H9 (cell line): ENCODE data around the gene DNAJC30. TPM values are rescaled to one million over a fixed set of nuclear protein-coding genes. Genes with fewer than 3 reads are reported as not detected.

ENCODE experiments used
- DNase-seq: peaks from one replicate; pipeline ENCODE4 v3.0.0-alpha.2; 2017
- H2AFZ ChIP-seq: one replicate; pipeline ENCODE4 v1.6.1; 2013; ENCODE audit warnings: mild to moderate bottlenecking, low read length, control low read depth, moderate library complexity
- H2AK5ac ChIP-seq: 2 replicates; pipeline ENCODE4 v1.6.1; 2013; ENCODE audit warnings: low read length, control low read depth, mixed read lengths; ENCODE audit not compliant: insufficient read length
- H2BK120ac ChIP-seq: one replicate; pipeline ENCODE4 v1.6.1; 2013; ENCODE audit warnings: low read depth, mild to moderate bottlenecking, low read length, control low read depth, inconsistent platforms; ENCODE audit not compliant: poor library complexity, severe bottlenecking
- H2BK12ac ChIP-seq: 2 replicates; pipeline ENCODE4 v1.6.1; 2013; ENCODE audit warnings: low read length, control low read depth, mixed read lengths, low read depth; ENCODE audit not compliant: insufficient read length
- H2BK15ac ChIP-seq: 2 replicates; pipeline ENCODE4 v1.6.1; 2013; ENCODE audit warnings: low read depth, low read length, control low read depth
- H2BK20ac ChIP-seq: one replicate; pipeline ENCODE4 v1.6.1; 2013; ENCODE audit warnings: low read depth, mild to moderate bottlenecking, low read length, control low read depth, inconsistent platforms; ENCODE audit not compliant: poor library complexity, severe bottlenecking
- H2BK5ac ChIP-seq: 2 replicates; pipeline ENCODE4 v1.6.1; 2013; ENCODE audit warnings: low read length, control low read depth, mixed read lengths; ENCODE audit not compliant: insufficient read length
- H3K14ac ChIP-seq: 2 replicates; pipeline ENCODE4 v1.6.1; 2013; ENCODE audit warnings: low read length, control low read depth; ENCODE audit not compliant: insufficient read depth
- H3K18ac ChIP-seq: 2 replicates; pipeline ENCODE4 v1.6.1; 2013; ENCODE audit warnings: low read depth, mild to moderate bottlenecking, mixed read lengths, low read length, control low read depth; ENCODE audit not compliant: insufficient read length
- H3K23ac ChIP-seq: 2 replicates; pipeline ENCODE4 v1.6.1; 2013; ENCODE audit warnings: low read length, control low read depth, mixed read lengths, low read depth; ENCODE audit not compliant: insufficient read length
- H3K23me2 ChIP-seq: 2 replicates; pipeline ENCODE4 v1.6.1; 2013; ENCODE audit warnings: low read depth, mild to moderate bottlenecking, mixed read lengths, low read length, control low read depth; ENCODE audit not compliant: insufficient read length, poor library complexity, severe bottlenecking
- H3K27ac ChIP-seq: 2 replicates; pipeline ENCODE4 v1.5.1; 2013; ENCODE audit warnings: low read length, control low read depth, mixed read lengths, low read depth; ENCODE audit not compliant: insufficient read length
- H3K27me3 ChIP-seq: 2 replicates; pipeline ENCODE4 v1.6.1; 2013; ENCODE audit warnings: low read length, control low read depth, inconsistent platforms; ENCODE audit not compliant: insufficient read depth
- H3K4ac ChIP-seq: 2 replicates; pipeline ENCODE4 v1.6.1; 2013; ENCODE audit warnings: low read depth, mild to moderate bottlenecking, control low read depth, inconsistent platforms, low read length, moderate library complexity
- H3K4me1 ChIP-seq: 2 replicates; pipeline ENCODE4 v1.6.1; 2013; ENCODE audit warnings: low read length, control low read depth, inconsistent platforms; ENCODE audit not compliant: insufficient read depth
- H3K4me2 ChIP-seq: 2 replicates; pipeline ENCODE4 v1.6.1; 2013; ENCODE audit warnings: low read length, control low read depth, mixed read lengths; ENCODE audit not compliant: insufficient read length, insufficient read depth
- H3K56ac ChIP-seq: 2 replicates; pipeline ENCODE4 v1.6.1; 2013; ENCODE audit warnings: low read depth, mild to moderate bottlenecking, mixed read lengths, low read length, control low read depth; ENCODE audit not compliant: insufficient read length
- H3K79me1 ChIP-seq: 2 replicates; pipeline ENCODE4 v1.6.1; 2013; ENCODE audit warnings: low read depth, mild to moderate bottlenecking, moderate library complexity, low read length, control low read depth, inconsistent platforms; ENCODE audit not compliant: insufficient read depth, poor library complexity, severe bottlenecking
- H3K79me2 ChIP-seq: 2 replicates; pipeline ENCODE4 v1.6.1; 2013; ENCODE audit warnings: low read length, control low read depth, inconsistent platforms; ENCODE audit not compliant: insufficient read depth
- H3K9ac ChIP-seq: 2 replicates; pipeline ENCODE4 v1.6.1; 2013; ENCODE audit warnings: low read length, control low read depth, mixed read lengths; ENCODE audit not compliant: insufficient read length; ENCODE audit errors: extremely low read depth
- H3K9me3 ChIP-seq: one replicate; pipeline ENCODE4 v1.6.1; 2013; ENCODE audit warnings: low read depth, low read length, inconsistent platforms; ENCODE audit not compliant: control insufficient read depth
- H3T11ph ChIP-seq: one replicate; pipeline ENCODE4 v1.6.1; 2013; ENCODE audit warnings: mild to moderate bottlenecking, low read length, control low read depth, inconsistent platforms
- H4K20me1 ChIP-seq: one replicate; pipeline ENCODE4 v1.6.1; 2013; ENCODE audit not compliant: control insufficient read depth, insufficient read length, insufficient read depth
- H4K5ac ChIP-seq: 2 replicates; pipeline ENCODE4 v1.6.1; 2013; ENCODE audit warnings: low read depth, mild to moderate bottlenecking, mixed read lengths, low read length, control low read depth; ENCODE audit not compliant: insufficient read length
- H4K8ac ChIP-seq: replicated peaks from 2 replicates; pipeline ENCODE4 v1.6.1; 2013; ENCODE audit warnings: low read length, control low read depth, mixed read lengths, low read depth; ENCODE audit not compliant: insufficient read length
- H4K91ac ChIP-seq: 2 replicates; pipeline ENCODE4 v1.6.1; 2013; ENCODE audit warnings: low read depth, mild to moderate bottlenecking, moderate library complexity, mixed read lengths, low read length, control low read depth; ENCODE audit not compliant: insufficient read length
- H3K27ac Mint-ChIP-seq, 3 experiments: 2 replicates in 2 of 3; 3 replicates in 1 of 3; pipeline ENCODE4 v1.8.0; 2020 to 2021; ENCODE audit warnings: mixed read lengths in 3 of 3, mild to moderate bottlenecking in 1 of 3, moderate library complexity in 1 of 3
- H3K27me3 Mint-ChIP-seq: 2 replicates; pipeline ENCODE4 v1.8.0; 2021; ENCODE audit warnings: low read depth, mild to moderate bottlenecking, moderate library complexity, mixed read lengths
- H3K36me3 Mint-ChIP-seq, 3 experiments: 2 replicates in 2 of 3; 3 replicates in 1 of 3; pipeline ENCODE4 v1.8.0; 2020 to 2021; ENCODE audit warnings: low read depth in 3 of 3, mixed read lengths in 3 of 3; ENCODE audit not compliant: insufficient read depth in 1 of 3
- H3K4me1 Mint-ChIP-seq, 2 experiments: 2 replicates each; pipeline ENCODE4 v1.8.0; 2020; ENCODE audit warnings: mixed read lengths in 2 of 2
- H3K4me3 Mint-ChIP-seq, 2 experiments: 2 replicates in 1 of 2; 3 replicates in 1 of 2; pipeline ENCODE4 v1.8.0; 2020 to 2021; ENCODE audit warnings: mild to moderate bottlenecking in 2 of 2, mixed read lengths in 2 of 2, moderate library complexity in 1 of 2
- H3K9me3 Mint-ChIP-seq, 2 experiments: 2 replicates in 1 of 2; 3 replicates in 1 of 2; pipeline ENCODE4 v1.8.0; 2020; ENCODE audit warnings: mild to moderate bottlenecking in 2 of 2, mixed read lengths in 2 of 2, moderate library complexity in 1 of 2
- CTCF ChIP-seq: fragments of 200-600 bp; sonication (generic); conservative IDR thresholded peaks from 3 replicates; pipeline ENCODE4 v1.8.0; 2021; ENCODE audit warnings: antibody characterized with exemption, mild to moderate bottlenecking
- WGBS: extraction: QIAGEN DNeasy Blood & Tissue Kit; methylation state at CpG from one replicate; pipeline ENCODE4 v1.1.7; 2013; ENCODE audit warnings: missing lambda C conversion rate, low lambda C conversion rate, mixed read lengths; ENCODE audit not compliant: insufficient read length; ENCODE audit errors: extremely low coverage; 5-methylcytosine and 5-hydroxymethylcytosine counted together
- total RNA-seq: library from RNA; stranded (reverse); gene quantifications from 2 replicates; pipeline ENCODE4 v1.2.1, GENCODE V29; 2021

DNAJC30 gene
- total RNA-seq, 1 experiment from 2014 or later = 8.1 TPM

GRCh38 chr7:73708961-73709549, 25.8 kb upstream of the DNAJC30 start:
- no peak overlapping the region for H4K5ac ChIP-seq
- Mint-ChIP-seq H3K27ac (no peak overlapping the region; a peak in 1 of 7 replicates), H3K9me3 (no peaks in the 10 kb centered on the region), H3K36me3 (no peaks in the 10 kb centered on the region), H3K4me1 (peaks cover 3 to 22% of the 10 kb centered on the region in 2 experiments; a peak in 3 of 4 replicates), H3K27me3 (peaks cover 4% of the 10 kb centered on the region; the same call in 1 of the 2 replicates), H3K4me3 (no peak overlapping the region)
- no peak overlapping the region for H3K27ac ChIP-seq
- no peak overlapping the region for H3K14ac ChIP-seq
- peaks cover 2% of the 10 kb centered on the region for H3K23me2 ChIP-seq
- no peak overlapping the region for H4K8ac ChIP-seq
- no peak overlapping the region for H3K9ac ChIP-seq
- no peak overlapping the region for H2BK5ac ChIP-seq
- no peak overlapping the region for H3K18ac ChIP-seq
- no peak for TF ChIP-seq CTCF
- H3K56ac ChIP-seq = no peak overlapping the region
- H3K4ac ChIP-seq = no peak overlapping the region
- H3K23ac ChIP-seq = no peak overlapping the region
- H3K79me2 ChIP-seq = no peaks in the 10 kb centered on the region
- H3K4me2 ChIP-seq = no peak overlapping the region
- H2AK5ac ChIP-seq = no peak overlapping the region
- no peaks in the 10 kb centered on the region for H4K20me1 ChIP-seq
- no peak overlapping the region for H3T11ph ChIP-seq
- no peaks in the 10 kb centered on the region for H3K27me3 ChIP-seq
- DNase-seq = no peak
- H2AFZ ChIP-seq = no peak overlapping the region
- H2BK15ac ChIP-seq = no peak overlapping the region
- H2BK12ac ChIP-seq = no peak overlapping the region
- no peak overlapping the region for H2BK120ac ChIP-seq
- no peaks in the 10 kb centered on the region for H3K9me3 ChIP-seq
- WGBS = no CpG with 5 or more reads among the region's 16 CpGs
- no peaks in the 10 kb centered on the region for H3K79me1 ChIP-seq
- no peaks in the 10 kb centered on the region for H3K4me1 ChIP-seq
- no peak overlapping the region for H2BK20ac ChIP-seq
- no peak overlapping the region for H4K91ac ChIP-seq
